GM23248 (cell line): Measurements from ENCODE around the gene FBP1.

Experiments used
- EZH2 ChIP-seq: fragments of 200-600 bp; sonication (generic); IDR thresholded peaks from 2 replicates; pipeline ENCODE4 v1.6.1; 2018; ENCODE audit warnings: antibody characterized with exemption, mild to moderate bottlenecking; ENCODE audit not compliant: insufficient read depth, poor library complexity, severe bottlenecking
- EZH2phosphoT487 ChIP-seq: fragments of 200-600 bp; sonication (generic); IDR thresholded peaks from 2 replicates; pipeline ENCODE4 v1.6.1; 2018; ENCODE audit warnings: antibody characterized with exemption, moderate library complexity, mild to moderate bottlenecking, low read depth; ENCODE audit not compliant: insufficient read depth

GRCh38 chr9:94630833-94631232, 8.5 kb downstream of the FBP1 start:
- TF ChIP-seq EZH2phosphoT487 (no peak), EZH2 (no peak)
